Measurements from ENCODE around the gene DDX25.

- TF ChIP-seq EZH2phosphoT487 (IDR thresholded peaks at IDR 0.05; ENCODE audit: borderline replicate concordance, low read length): no peak
- no peak for TF ChIP-seq CTCF (IDR thresholded peaks at IDR 0.05; ENCODE audit: low read depth, low read length, poor library complexity, severe bottlenecking)
These were observed 23.0 kb upstream of the DDX25 start for GRCh38 chr11:125881291-125881690.
